Right lobe of liver (tissue), 4 donors: ENCODE data around the gene FOXJ1.

Experiments
- CTCF ChIP-seq, 4 donors: fragments of 200-600 bp in 3 of 4; fragments of 450-650 bp in 1 of 4; IDR thresholded peaks; one replicate each; pipeline versions ENCODE4 v1.5.1 to v1.8.0; 2016 to 2022; ENCODE audit warnings: antibody characterized with exemption in 4 of 4, mild to moderate bottlenecking in 2 of 4
- POLR2A ChIP-seq: fragments of 450-650 bp; IDR thresholded peaks from one replicate; pipeline ENCODE4 v1.6.1; 2017; ENCODE audit warnings: antibody characterized with exemption, mild to moderate bottlenecking
- donor health status: DM: no; HTN: no; CAD: no.
- donor health status: DM: no; HTN: no; CAD: no.
- donor health status: DM: no; HTN: yes; CAD: no.

- TF ChIP-seq CTCF (IDR thresholded peaks at IDR 0.05) (no peak), POLR2A (no peak)
Measured at GRCh38 chr17:76154936-76155845, 14.1 kb upstream of the FOXJ1 start.
